HT1080 (cell line): ENCODE measurements around the gene CARD14. TPM values are rescaled to one million over a fixed set of nuclear protein-coding genes. Genes with fewer than 3 reads are reported as not detected.

Experiments
- DNase-seq: peaks from one replicate; pipeline ENCODE4 v3.0.0-alpha.2; 2015; ENCODE audit warnings: low read depth
- total RNA-seq: library from RNA; depleted of rRNA; stranded (reverse); fragments of >200 nt; shearing (Covaris generic); gene quantifications from 2 replicates; pipeline ENCODE4 v1.2.3, GENCODE V29; 2014

Gene CARD14
- total RNA-seq, 1 experiment from 2014 or later, result not detected

DNA sequence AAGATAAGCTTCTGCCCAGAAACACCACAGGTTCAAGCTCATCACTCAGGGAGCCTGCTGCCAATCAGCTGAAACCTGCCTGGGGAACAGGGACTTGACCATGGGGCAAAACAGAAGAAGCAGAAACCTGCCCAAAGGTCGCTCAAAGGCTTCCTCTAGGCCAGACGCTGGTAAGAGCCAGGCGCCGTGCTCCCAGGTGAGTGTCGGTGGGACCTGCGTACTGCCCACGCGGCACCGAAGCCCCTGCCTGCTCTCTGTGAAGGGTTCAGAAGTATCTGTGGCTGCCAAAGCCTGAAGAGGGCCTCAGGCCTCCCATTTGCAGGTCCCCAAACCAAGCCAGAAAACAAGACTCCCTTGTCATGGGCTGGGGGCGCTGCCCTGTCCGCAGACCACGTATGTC is 39.9 kb downstream of the CARD14 start:
- no peak for DNase-seq

- no peak for DNase-seq
These were observed 40.7 kb downstream of the CARD14 start for GRCh38 chr17:80210348-80211108.

- DNase-seq, result no peak
These were observed 42.3 kb downstream of the CARD14 start for GRCh38 chr17:80212109-80212508.

DNA sequence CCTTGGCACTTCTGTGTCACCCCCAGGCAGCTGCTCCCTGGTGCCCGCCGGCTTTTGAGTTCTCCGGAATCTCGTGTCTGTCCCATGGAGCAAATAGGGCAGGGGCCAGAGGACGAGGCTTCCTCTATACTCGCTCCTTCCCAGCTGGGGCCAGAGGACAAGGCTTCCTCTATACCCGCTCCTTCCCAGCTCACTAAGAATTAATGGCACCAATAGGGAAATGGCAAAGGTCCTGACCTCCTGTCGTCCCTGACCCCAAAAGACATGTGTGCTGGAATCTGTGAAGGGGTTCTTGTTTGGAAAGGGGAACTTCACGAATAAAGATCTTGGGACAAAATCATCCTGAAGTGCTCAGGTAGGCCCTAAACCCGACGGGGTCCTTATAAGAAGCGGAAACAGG is 42.7 kb downstream of the CARD14 start:
- DNase-seq, result no peak

DNA sequence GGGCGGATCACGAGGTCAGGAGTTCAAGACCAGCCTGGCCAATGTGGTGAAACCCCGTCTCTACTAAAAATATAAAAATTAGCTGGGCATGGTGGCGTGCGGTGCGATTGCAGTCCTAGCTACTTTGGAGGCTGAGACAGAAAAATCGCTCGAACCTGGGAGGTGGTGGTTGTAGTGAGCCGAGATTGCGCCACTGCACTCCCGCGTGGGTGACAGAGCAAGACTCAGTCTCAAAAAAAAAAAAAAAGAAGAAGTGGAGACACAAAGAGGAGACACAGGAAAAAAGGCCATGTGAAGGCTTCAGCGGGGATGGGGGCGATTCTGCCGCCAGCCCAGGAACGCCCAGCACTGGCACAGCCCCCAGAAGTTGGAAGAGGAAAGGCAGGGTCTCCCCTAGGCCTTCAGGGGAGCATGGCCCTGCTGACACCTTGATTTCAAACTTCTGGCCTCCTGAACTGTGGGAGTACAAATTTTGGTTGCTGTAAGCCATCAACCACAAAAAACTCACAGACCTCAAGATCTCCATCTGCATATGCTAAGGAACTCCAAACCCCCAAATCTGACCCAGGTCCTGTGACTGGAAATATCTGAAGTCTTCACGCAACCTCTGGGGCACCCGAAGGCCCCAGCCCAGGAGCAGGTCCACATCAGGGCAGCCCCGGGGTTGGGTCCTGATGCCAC is 43.3 kb downstream of the CARD14 start:
- DNase-seq, result no peak

DNA sequence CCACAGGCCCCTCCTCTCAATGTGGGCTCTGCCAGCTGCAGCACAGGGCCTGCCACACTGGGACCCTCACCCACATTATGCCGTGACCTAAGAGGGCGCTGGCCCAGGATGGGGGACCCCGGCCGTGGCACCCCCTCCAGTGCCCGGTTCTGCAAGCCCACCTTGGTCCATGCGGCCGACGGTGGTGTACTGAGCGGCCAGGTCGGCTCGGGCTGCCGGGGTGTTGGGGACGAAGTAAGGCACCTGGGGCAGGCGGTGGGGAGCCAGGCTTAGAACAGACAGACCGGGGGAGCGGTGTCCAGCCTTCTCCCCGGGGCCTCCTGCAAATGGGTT is 43.8 kb downstream of the CARD14 start:
- DNase-seq, result no peak

GRCh38 chr17:80214012-80214877 is 44.4 kb downstream of the CARD14 start:
- DNase-seq, result no peak

DNA sequence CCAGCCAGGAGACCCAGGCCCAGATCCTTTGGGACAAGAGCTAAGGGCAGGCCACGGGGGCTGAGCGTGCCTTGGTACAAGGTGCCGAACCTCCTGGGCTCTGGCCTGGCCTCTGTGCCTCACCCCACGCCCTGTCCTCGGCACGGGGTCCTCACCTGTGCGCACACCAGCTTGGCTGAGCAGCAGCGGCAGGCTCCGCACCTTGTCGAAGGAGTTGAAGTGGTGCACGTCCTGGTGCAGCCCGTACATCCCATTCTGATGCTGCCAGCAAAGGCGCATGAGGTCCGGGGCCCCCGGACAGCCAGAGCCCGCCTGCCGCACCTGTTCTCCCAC is 45.0 kb downstream of the CARD14 start:
- no peak for DNase-seq

GRCh38 chr17:80216473-80217456 is 46.9 kb downstream of the CARD14 start:
- DNase-seq, result no peak

DNA sequence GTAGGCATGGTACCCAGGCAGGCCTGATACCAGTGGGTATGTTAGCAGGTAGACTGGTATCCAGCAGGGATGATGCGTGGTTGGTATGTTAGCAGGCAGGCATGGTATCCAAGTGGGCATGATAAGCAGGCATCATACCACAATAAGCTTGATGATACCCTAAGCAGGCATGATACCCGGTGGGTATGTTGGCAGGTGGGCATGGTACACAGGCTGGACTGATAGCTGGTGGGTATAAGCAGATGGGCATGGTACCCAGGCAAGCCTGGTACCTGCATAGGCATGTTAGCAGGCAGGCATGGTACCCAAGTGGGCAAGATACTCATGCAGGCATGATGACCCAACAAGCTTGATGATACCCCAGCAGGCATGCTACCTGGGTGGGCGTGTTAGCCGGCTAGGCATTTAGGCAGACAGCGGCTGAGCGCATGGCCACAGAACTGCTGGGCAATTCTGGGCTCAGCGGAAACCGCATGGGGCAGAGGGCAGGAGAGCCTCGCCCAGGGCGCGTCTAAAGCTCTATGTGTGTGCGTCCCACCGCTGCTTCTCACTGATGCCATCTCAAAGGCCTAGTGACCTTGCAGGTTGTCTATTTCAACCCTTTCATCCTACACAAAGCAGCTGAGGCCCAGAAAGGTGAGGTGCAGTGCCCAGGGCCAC is 48.0 kb downstream of the CARD14 start:
- DNase-seq, result no peak

- no peak for DNase-seq
These were observed 48.6 kb downstream of the CARD14 start for GRCh38 chr17:80218391-80218790.

DNA sequence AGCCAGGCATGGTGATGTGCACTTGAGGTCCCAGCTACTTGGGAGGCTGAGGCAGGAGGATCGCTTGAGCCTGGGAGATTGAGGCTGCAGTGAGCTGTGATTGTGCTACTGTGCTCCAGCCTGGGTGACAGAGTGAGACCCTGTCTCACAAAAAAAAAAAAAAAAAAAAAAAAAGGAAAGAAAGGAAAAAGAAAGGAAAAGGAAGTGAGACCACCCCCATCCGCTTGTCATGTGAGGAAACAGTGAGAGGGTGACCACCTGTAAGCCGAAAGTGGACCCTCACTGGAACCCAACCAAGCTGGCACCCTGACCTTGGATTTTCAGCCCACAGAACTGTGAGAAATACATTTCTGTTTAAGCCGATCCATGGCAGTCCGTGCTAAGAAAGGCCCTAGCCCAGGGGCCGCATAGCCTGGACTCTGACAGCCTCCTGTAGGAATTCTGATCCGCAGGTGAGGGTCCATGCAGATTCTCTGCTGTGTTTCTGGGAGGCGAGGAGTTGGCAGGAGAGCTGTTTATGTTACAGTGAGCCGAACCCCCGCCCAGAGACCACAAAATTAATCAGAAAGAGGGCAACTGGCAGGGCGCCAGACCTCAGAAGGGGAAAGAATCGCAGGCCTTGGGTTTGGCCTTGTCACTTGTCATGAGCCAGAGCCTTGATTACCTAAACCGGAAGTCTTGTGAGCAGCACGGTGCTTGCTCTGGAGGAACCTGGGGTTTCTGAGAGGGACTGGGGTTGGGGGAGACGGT is 49.4 kb downstream of the CARD14 start:
- DNase-seq, result peak; percentile 91

DNA sequence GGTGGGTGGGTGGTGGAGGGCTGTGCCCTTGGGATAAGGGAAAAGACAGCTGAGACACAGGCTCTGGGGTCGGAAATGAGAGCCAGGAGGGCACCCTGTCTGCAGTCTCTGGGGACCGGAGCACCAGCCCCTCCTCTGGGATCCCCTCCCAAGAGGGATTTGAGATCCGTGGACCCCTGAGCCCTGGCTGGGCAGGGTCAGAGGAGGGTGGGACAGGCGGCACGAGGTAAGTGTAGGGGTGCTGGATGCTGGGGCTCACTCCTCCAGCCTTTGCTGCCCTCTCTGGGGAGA is 49.9 kb downstream of the CARD14 start:
- DNase-seq, result no peak

DNA sequence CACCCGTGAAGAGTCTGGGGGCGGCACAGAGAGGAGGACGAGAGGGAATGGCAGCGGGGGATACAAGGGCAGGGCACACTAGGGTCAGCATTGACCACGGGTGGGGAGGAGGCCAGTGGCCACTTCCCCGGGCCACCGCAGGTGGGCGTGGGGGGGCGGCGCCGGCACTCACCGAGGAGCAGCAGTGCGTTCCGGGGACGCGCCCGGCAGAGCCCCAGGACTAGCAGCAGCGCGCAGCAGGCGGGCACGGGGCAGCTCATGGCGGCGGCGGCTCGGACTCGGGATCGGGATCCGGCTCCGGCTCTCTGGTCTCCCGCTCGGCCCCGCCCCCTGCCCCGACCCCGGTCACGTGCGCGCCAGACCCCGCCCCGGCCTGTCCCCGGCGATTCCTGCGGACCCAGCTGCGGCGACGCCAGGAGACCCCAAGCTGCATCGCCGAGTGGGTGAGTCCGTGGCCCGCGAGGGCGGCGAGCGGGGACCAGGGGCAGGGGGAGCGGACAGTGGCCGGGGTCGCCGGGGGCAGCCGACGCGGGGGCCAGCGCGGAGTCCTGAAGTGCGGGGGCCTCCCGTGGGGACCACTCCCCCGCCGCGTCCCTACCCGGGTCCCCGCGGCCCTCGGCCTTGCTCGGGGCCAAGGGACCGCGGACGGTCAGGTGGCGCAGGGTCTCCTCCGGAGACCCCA is 50.4 kb downstream of the CARD14 start, which contains the start of the genes SGSH and SLC26A11:
Gene SGSH, minus strand, starts transcription at position 280 of the 682 bp plus-strand sequence. Its CDS starts 20 bp downstream, at position 260.
Gene SLC26A11, plus strand, starts transcription at position 374 of the 682 bp plus-strand sequence. CDS start 1,134 bp downstream, outside the sequence.
- peak; percentile 34 for DNase-seq

DNA sequence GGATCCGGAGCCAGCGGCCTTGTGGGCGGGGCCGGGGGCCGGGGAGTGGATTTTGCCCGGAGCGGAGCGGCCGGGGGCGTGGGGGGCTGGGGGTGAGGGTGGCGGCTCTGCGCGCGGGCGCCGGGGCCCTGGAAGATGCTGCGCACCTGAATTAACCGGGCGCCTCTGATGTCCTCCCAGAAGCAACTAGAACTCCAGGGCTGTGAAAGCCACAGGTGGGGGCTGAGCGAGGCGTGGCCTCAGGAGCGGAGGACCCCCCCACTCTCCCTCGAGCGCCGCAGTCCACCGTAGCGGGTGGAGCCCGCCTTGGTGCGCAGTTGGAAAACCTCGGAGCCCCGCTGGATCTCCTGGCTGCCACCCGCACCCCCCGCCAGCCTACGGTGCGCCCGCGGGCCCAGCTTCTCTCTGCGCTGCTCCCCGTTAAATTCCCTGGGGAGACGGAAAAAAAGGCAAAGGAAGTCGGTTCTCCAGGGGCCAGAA is 50.9 kb downstream of the CARD14 start:
- no peak for DNase-seq

- DNase-seq, result no peak
These were observed 51.7 kb downstream of the CARD14 start for GRCh38 chr17:80221351-80222105.

DNA sequence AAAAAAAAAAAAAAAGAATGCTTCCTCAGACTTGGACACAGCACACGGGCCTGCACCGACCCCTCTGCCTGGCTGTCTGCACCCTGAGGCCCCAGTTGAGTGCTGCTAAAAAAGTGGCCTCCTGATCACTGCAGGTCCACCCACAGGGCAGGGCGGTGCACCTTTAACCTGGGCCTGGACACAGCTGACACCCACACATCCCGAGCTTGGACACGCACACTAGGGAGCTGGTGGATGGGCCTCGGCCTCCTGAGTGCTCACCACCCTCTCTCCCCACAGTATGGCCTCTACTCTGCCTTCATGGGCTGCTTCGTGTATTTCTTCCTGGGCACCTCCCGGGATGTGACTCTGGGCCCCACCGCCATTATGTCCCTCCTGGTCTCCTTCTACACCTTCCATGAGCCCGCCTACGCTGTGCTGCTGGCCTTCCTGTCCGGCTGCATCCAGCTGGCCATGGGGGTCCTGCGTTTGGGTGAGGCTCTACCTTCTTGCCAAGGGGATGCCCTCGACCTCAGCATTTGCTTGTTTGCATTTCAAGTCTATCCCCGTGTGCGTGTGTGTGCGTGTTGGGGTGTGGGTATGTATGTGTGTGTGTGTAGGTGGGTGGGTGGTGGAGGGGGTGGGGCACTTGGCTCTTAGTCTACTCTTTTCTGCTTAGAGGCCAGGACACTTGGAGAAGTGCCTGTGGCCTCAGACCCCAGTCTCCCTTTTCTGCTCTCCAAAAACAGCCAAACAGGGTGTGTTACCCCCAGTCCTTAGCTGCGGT is 52.7 kb downstream of the CARD14 start:
- DNase-seq, result no peak
